Stimulated activated CD4-positive, alpha-beta T cell treated with anti-CD3 and anti-CD28 coated beads, Interleukin-12 subunit alpha, Interleukin-12 subunit beta, amount 100 ng/mL, for 24 hours (primary cell): Measurements from ENCODE around the gene AIFM3.

Experiments
- DNase-seq, 2 experiments: peaks; one replicate each; pipeline ENCODE4 v3.0.0-alpha.2; 2020; ENCODE audit warnings: low read depth in 2 of 2

AIFM3 gene

DNA sequence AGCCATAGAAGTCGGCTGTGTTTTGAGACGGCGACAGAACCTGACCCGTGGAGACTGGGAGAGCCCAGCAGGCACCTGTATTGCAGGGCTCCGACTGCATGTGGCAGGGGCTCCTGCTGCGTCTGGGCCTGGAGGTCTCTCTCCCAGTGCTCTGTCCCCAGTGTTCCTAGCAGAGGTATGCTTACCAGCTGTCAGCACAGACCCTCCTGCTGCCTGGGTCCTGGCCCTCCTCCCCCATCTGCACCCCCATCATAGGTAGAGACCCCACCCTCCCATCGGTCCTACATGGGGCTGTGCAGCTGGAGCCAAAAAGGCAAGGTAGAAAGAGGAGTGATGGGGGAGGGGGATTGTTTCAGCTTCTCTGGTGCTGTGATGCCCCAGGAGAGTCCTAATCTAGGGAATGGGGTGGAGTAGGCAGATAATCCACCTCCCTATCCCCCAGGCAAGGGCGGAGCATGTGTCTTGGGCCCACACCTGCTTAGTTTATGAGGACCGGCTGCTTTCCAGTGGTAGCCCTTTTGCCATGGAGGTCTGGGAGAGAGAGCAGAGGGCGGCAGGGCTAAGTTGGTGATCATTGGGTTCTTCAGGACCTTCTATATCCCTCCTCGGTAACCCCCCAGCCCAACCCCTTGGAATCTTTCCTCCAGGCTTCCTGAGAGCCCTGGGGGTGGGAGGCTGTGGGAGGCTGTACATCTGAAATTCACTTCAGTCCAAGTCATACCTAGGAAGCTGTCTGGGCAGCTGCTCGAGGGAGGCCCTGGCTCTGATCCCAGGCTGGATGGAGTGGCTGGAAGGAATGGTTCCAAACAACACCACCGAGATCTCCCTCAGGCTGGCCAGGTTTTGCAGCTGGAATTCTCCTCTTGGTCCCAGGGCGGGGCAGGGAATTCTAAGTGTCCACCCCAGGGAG, 60.0 kb downstream of the AIFM3 start:
- DNase-seq, result no peak

DNA sequence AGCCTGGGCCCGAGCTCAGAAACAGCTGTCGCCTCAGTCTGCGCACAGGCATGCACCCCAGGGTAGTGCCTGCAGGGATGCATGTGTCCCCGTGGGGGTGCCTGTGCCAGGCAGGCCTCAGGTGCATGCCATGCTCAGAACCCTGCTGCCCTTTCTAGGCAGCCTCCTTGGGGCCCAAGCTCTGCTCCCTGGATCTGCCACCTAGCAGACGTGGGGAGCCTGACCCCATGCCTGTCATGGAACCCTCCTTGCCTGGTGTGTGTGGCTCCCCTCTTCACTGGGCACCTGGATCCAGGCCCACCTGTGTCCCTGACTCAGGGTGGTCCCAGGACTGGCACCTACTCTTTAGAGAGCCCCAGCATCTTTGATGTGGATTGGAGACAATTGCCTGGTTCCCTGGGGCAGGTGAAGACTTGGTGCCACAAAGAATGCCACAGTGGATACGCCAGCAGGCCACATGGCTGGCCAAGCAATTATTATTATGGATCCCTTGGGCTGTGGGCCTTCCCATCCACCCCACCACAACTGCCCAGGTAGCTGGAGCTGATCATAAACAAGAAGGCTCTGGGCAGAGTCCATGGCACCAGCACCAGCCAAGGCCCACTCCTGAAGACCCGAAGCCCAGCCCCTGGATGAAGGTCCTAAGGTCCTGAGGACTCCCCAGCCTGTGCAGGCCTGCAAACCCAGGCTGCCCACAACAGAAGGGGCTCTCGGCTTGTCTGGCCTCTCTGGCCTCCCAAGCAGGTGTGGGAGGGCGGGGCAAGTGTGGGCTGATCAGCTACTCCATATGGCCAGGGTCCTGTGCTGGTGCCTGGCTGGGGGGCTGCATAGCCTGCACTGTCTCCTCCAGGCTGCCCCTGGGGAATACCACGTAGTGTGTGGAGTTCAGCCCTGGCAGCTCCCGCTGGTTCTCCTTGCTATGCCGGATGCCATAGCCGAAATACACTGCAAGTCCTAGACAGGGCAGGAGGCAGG, 61.5 kb downstream of the AIFM3 start:
- DNase-seq, result no peak

DNA sequence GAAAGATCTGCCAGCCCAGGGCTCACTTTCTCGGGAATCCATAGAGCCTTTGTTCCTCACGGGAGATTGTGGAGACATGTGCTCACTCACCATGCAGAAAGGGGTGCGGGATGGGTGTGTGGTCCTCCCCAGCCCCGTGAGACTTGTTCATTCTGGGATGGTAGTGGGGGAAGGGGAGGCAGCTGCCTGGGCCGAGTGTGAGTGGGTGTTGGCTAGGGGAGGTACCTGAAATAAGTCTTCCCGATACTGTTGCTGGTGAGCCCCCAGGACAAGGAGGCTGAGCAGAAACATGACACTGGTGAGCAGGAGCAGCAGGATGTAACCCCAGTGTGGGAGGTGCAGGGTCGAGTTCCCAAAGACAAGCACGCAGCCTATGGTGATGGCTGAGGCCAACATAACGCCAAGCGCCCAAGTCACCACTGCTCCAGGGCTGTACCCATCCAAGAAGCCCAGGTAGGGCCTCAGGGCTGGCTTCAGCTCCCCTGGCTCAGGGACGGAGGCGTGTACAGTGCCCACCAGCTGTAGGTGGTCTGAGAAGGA, 62.5 kb downstream of the AIFM3 start:
- no peak for DNase-seq

DNA sequence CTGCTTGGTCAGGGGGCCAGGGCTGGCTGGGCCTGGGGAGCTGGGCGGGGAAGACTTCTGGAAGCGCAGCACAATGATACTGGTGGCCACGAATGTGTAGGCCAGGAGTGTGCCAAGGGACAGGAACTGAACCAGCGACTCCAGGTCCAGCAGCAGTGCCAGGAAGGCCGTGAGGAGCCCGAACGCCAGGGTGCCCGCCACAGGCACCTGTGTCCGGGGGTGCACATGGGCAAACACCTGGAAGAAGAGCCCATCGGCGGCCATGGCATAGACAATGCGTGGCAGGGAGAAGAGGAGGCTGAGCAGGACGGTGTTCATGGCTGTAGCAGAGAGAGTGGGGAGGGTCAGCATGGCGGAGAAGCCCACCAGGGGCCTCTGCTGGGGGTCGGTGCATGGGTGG, 63.0 kb downstream of the AIFM3 start:
- DNase-seq, result no peak
